ENCODE data around the gene EEIG1. TPM values are rescaled to one million over a fixed set of nuclear protein-coding genes. Genes with fewer than 3 reads are reported as not detected.

Gene EEIG1
- total and polyA plus RNA-seq, 9 of the 15 experiments (the other 6 are each of a cell fraction or from before 2014, with no cell fraction given) = 0.17 to 16.7 (median 3.6) TPM

DNA sequence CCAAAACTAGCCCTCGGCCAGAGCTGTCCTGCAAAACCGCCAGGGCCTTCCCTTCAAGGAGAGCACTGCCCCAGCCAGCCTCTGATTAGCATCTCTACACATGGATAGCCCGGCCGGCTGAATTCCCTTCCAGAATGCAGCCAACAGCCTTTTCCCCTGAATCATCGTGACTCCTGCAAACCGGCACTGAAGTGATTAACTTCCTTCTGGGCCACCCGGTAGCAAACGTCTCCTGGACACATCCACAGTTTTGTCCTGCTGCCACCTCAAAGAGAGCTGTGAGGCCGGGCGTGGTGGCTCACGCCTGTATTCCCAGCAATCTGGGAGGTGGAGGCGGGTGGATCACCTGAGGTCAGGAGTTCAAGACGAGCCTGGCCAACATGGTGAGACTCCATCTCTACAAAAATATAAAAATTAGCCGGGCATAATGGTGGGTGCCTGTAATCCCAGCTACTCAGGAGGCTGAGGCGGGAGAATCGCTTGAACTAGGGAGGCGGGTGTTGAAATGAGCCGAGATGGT is 21.1 kb upstream of the EEIG1 start (continued):
- TF ChIP-seq LEF1 (IDR thresholded peaks at IDR 0.05) = peak; percentile 73
- TF ChIP-seq GABPB1 (CRISPR knock-in tag; IDR thresholded peaks at IDR 0.05) = no peak
- peak; percentile 42 for TF ChIP-seq KDM5B (IDR thresholded peaks at IDR 0.05; ENCODE audit: insufficient replicate concordance, low read depth, low read length)
- TF ChIP-seq ZNF644 (tag; IDR thresholded peaks at IDR 0.05; ENCODE audit: low read depth) = peak; percentile 76
- 0 out of 2 replicates have a peak, but pooled peaks have one; percentile 13 for TF ChIP-seq NFXL1 (CRISPR knock-in tag; IDR thresholded peaks at IDR 0.05)
- TF ChIP-seq, protein P1, sequence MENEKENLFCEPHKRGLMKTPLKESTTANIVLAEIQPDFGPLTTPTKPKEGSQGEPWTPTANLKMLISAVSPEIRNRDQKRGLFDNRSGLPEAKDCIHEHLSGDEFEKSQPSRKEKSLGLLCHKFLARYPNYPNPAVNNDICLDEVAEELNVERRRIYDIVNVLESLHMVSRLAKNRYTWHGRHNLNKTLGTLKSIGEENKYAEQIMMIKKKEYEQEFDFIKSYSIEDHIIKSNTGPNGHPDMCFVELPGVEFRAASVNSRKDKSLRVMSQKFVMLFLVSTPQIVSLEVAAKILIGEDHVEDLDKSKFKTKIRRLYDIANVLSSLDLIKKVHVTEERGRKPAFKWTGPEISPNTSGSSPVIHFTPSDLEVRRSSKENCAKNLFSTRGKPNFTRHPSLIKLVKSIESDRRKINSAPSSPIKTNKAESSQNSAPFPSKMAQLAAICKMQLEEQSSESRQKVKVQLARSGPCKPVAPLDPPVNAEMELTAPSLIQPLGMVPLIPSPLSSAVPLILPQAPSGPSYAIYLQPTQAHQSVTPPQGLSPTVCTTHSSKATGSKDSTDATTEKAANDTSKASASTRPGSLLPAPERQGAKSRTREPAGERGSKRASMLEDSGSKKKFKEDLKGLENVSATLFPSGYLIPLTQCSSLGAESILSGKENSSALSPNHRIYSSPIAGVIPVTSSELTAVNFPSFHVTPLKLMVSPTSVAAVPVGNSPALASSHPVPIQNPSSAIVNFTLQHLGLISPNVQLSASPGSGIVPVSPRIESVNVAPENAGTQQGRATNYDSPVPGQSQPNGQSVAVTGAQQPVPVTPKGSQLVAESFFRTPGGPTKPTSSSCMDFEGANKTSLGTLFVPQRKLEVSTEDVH (IDR thresholded peaks at IDR 0.05; ENCODE audit: low read depth, partially characterized antibody) = no peak
- peak; percentile 72 for TF ChIP-seq FOSL1 (tag; conservative IDR thresholded peaks at IDR 0.05)
- peak; percentile 72 for TF ChIP-seq RNF2 (IDR thresholded peaks at IDR 0.05)
- TF ChIP-seq PML (IDR thresholded peaks at IDR 0.05; ENCODE audit: low read length) = peak; percentile 42
- TF ChIP-seq BRD4 (IDR thresholded peaks at IDR 0.05) = peak; percentile 70; the same call in 1 of the 2 replicates
- peak; percentile 51; the same call in 1 of the 2 replicates for TF ChIP-seq CREM (IDR thresholded peaks at IDR 0.05; ENCODE audit: low read depth)
- TF ChIP-seq ZSCAN29 (IDR thresholded peaks at IDR 0.05) = no peak
- 0 out of 2 replicates have a peak, but pooled peaks have one; percentile 46 for TF ChIP-seq KAT7 (CRISPR knock-in tag; IDR thresholded peaks at IDR 0.05; ENCODE audit: borderline replicate concordance)
- peak; percentile 79 for TF ChIP-seq RBFOX2 (IDR thresholded peaks at IDR 0.05; ENCODE audit: low read depth, low read length)
- peak; percentile 88; the same call in 1 of the 2 replicates for TF ChIP-seq ZNF197 (CRISPR knock-in tag; IDR thresholded peaks at IDR 0.05; ENCODE audit: low read depth)
- peak; percentile 82; the same call in 1 of the 2 replicates for TF ChIP-seq MTA3 (IDR thresholded peaks at IDR 0.05; ENCODE audit: borderline replicate concordance)
- no peak for TF ChIP-seq HIVEP1 (CRISPR knock-in tag; IDR thresholded peaks at IDR 0.05)
- peak; percentile 78 for TF ChIP-seq MYNN (IDR thresholded peaks at IDR 0.05)
- TF ChIP-seq MYNN (CRISPR knock-in tag; IDR thresholded peaks at IDR 0.05) = no peak
- TF ChIP-seq MCM2 (IDR thresholded peaks at IDR 0.05; ENCODE audit: low read depth) = no peak
- TF ChIP-seq XRCC5 (IDR thresholded peaks at IDR 0.05; ENCODE audit: low read depth, low read length) = no peak
- TF ChIP-seq, protein P2, sequence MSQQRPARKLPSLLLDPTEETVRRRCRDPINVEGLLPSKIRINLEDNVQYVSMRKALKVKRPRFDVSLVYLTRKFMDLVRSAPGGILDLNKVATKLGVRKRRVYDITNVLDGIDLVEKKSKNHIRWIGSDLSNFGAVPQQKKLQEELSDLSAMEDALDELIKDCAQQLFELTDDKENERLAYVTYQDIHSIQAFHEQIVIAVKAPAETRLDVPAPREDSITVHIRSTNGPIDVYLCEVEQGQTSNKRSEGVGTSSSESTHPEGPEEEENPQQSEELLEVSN (IDR thresholded peaks at IDR 0.05; ENCODE audit: borderline replicate concordance in 1 of 2, extremely low read depth in 1 of 2, insufficient read depth in 1 of 2, insufficient read length in 1 of 2, low read depth in 1 of 2, low read length in 1 of 2, poor library complexity in 1 of 2, severe bottlenecking in 1 of 2) = peak in 1 of 2 experiments; percentile 41
- peak; percentile 27 for TF ChIP-seq HDAC3 (IDR thresholded peaks at IDR 0.05; ENCODE audit: borderline replicate concordance, partially characterized antibody)
- TF ChIP-seq ZFP30 (CRISPR knock-in tag; IDR thresholded peaks at IDR 0.05; ENCODE audit: borderline replicate concordance) = no peak
- peak; percentile 45; the same call in 1 of the 2 replicates for TF ChIP-seq ETV1 (tag; conservative IDR thresholded peaks at IDR 0.05; ENCODE audit: low read depth)
- peak; percentile 92 for TF ChIP-seq DPF2 (IDR thresholded peaks at IDR 0.05)
- TF ChIP-seq NFE2 (IDR thresholded peaks at IDR 0.05; ENCODE audit: low read depth) = peak; percentile 100
- no peak for TF ChIP-seq NR4A1 (CRISPR knock-in tag; IDR thresholded peaks at IDR 0.05)
- TF ChIP-seq NR4A1 (tag; IDR thresholded peaks at IDR 0.05) = no peak; the same call in 1 of the 2 replicates

Data from K562 (cell line).